Smooth muscle cell (in vitro differentiated cells): ENCODE results near the gene PHF21A. TPM values are rescaled to one million over a fixed set of nuclear protein-coding genes. Genes with fewer than 3 reads are reported as not detected.

Experiments used
- DNase-seq: peaks from one replicate; lab custom pipeline; 2025; ENCODE audit not compliant: unreplicated experiment; lab: John Stamatoyannopoulos, UW
- H2AFZ ChIP-seq: fragments of 200-600 bp; sonication (generic); 2 replicates; pipeline ENCODE4 v1.6.0; 2016; ENCODE audit warnings: antibody characterized with exemption, low read depth, mild to moderate bottlenecking
- H3F3A ChIP-seq: fragments of 200-600 bp; sonication (generic); 2 replicates; pipeline ENCODE4 v1.6.0; 2017; ENCODE audit warnings: antibody characterized with exemption, low read depth
- H3K27ac ChIP-seq: fragments of 200-600 bp; sonication (generic); 2 replicates; pipeline ENCODE4 v1.5.1; 2016; ENCODE audit warnings: low read depth, mild to moderate bottlenecking
- H3K27me3 ChIP-seq: fragments of 200-600 bp; sonication (generic); 2 replicates; pipeline ENCODE4 v1.6.1; 2016; ENCODE audit warnings: low read depth, mild to moderate bottlenecking
- H3K36me3 ChIP-seq: fragments of 200-600 bp; sonication (generic); 2 replicates; pipeline ENCODE4 v1.5.1; 2016; ENCODE audit warnings: low read depth
- H3K4me1 ChIP-seq: fragments of 200-600 bp; sonication (generic); 2 replicates; pipeline ENCODE4 v1.5.1; 2016; ENCODE audit warnings: low read depth
- H3K4me2 ChIP-seq: fragments of 200-600 bp; sonication (generic); 2 replicates; pipeline ENCODE4 v1.6.0; 2016; ENCODE audit warnings: mild to moderate bottlenecking
- H3K4me3 ChIP-seq: fragments of 200-600 bp; sonication (generic); 2 replicates; pipeline ENCODE4 v1.5.1; 2016; ENCODE audit warnings: mild to moderate bottlenecking
- H3K79me2 ChIP-seq: fragments of 200-600 bp; sonication (generic); 2 replicates; pipeline ENCODE4 v1.6.0; 2016; ENCODE audit warnings: low read depth, mild to moderate bottlenecking
- H3K9ac ChIP-seq: fragments of 200-600 bp; sonication (generic); 2 replicates; pipeline ENCODE4 v1.6.0; 2016; ENCODE audit warnings: low read depth
- H3K9me3 ChIP-seq: fragments of 200-600 bp; sonication (generic); replicated peaks from 2 replicates; pipeline ENCODE4 v1.5.1; 2016; ENCODE audit warnings: low read depth
- H4K20me1 ChIP-seq: fragments of 200-600 bp; sonication (generic); 2 replicates; pipeline ENCODE4 v1.6.0; 2016; ENCODE audit warnings: low read depth
- WGBS: methylation state at CpG from one replicate; pipeline ENCODE4 v1.1.7; 2016; ENCODE audit warnings: low lambda C conversion rate; 5-methylcytosine and 5-hydroxymethylcytosine counted together
- polyA plus RNA-seq: library from polyadenylated mRNA; unstranded; fragments of >200 nt; fragmentation: Nextera tagmentation; extraction: Ambion mirVana; gene quantifications from 2 replicates; pipeline ENCODE4 v1.2.1, GENCODE V29; 2016
- total RNA-seq: library from RNA; depleted of rRNA; stranded (reverse); fragments of >200 nt; gene quantifications from 2 replicates; pipeline ENCODE4 v1.2.3, GENCODE V29; 2014
- TF ChIP-seq, protein P1 (sequence below): fragments of 200-600 bp; sonication (generic); IDR thresholded peaks from 2 replicates; pipeline ENCODE4 v1.5.1; 2017; ENCODE audit warnings: borderline replicate concordance, mild to moderate bottlenecking, antibody characterized with exemption; ENCODE audit not compliant: insufficient read depth, poor library complexity, severe bottlenecking

The PHF21A gene
- total and polyA plus RNA-seq, 2 experiments from 2014 or later, result 26.1 to 28.7 TPM

DNA sequence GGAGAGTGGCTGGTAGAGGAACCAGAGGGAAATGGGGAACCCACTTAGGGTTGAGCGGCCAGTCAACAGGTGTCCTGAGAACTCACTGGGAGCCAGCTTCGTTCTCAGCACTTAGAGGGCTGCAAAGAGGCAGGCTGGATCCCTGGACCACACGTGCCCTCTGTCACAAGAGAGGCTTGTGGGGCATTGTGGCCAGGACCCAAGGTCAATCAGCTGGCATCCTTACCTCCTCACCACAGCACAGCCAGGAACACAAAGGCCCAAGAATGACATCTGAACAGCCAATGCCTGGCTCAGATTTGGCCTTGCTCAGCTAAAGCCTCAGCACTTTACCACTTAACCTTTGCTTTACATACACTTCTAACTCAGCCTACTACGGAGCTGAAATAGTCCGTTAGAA, 228.4 kb downstream of the PHF21A start:
- TF ChIP-seq, protein P1, sequence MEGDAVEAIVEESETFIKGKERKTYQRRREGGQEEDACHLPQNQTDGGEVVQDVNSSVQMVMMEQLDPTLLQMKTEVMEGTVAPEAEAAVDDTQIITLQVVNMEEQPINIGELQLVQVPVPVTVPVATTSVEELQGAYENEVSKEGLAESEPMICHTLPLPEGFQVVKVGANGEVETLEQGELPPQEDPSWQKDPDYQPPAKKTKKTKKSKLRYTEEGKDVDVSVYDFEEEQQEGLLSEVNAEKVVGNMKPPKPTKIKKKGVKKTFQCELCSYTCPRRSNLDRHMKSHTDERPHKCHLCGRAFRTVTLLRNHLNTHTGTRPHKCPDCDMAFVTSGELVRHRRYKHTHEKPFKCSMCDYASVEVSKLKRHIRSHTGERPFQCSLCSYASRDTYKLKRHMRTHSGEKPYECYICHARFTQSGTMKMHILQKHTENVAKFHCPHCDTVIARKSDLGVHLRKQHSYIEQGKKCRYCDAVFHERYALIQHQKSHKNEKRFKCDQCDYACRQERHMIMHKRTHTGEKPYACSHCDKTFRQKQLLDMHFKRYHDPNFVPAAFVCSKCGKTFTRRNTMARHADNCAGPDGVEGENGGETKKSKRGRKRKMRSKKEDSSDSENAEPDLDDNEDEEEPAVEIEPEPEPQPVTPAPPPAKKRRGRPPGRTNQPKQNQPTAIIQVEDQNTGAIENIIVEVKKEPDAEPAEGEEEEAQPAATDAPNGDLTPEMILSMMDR, result no peak
- no peaks in the 10 kb centered on the region for H3K36me3 ChIP-seq
- no peaks in the 10 kb centered on the region for H3K9me3 ChIP-seq
- no peak overlapping the region for H3K4me2 ChIP-seq
- no peak overlapping the region for H3K9ac ChIP-seq
- no peak overlapping the region for H3K27ac ChIP-seq
- no peaks in the 10 kb centered on the region for H3F3A ChIP-seq
- no peak for DNase-seq
- no peaks in the 10 kb centered on the region for H4K20me1 ChIP-seq
- H3K4me1 ChIP-seq, result peaks cover 10% of the 10 kb centered on the region
- no peaks in the 10 kb centered on the region for H3K79me2 ChIP-seq
- no peak overlapping the region for H3K4me3 ChIP-seq
- WGBS, result 88% methylated on average over 5 of the region's 5 CpGs
- H3K27me3 ChIP-seq, result no peaks in the 10 kb centered on the region
- no peak overlapping the region for H2AFZ ChIP-seq

DNA sequence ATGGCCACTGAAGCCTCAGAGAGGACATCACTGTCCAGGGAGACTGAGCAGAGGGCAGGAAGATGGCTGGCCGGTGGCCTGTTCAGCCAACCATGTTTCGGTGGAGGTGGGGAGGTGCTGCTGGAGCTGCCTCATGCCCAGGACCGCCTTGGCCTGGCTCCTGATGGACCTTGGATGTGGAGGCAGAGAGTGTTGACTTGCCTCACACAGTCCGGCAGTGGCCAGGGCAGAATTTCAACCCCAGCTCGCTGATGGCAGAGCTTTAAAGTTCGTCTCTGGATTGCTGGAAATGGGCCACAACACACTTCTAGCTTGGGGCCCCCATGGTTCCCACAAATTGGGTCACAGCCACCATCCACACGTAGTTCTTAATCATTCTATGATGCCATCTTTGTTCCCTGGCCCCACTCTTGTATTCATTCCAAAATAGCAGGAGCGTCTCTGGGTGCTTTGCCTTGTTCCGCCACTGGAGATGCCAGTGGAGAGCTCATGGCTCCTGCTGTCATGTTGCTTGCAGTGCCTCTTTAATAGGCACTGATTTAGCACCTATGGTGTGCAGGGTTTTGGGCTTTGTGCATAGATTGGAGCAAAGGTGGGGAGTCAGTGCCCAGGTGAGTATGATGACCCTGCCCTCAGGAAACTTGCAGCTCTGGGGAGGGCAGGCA, 230.2 kb downstream of the PHF21A start:
- H3K27ac ChIP-seq, result no peak overlapping the region
- no peak overlapping the region for H3K4me3 ChIP-seq
- no peak overlapping the region for H3K9ac ChIP-seq
- no peaks in the 10 kb centered on the region for H3K9me3 ChIP-seq
- peaks cover 2% of the 10 kb centered on the region for H3K4me1 ChIP-seq
- no peak overlapping the region for H2AFZ ChIP-seq
- TF ChIP-seq, protein P1, result no peak
- H3F3A ChIP-seq, result no peaks in the 10 kb centered on the region
- peaks cover 8% of the 10 kb centered on the region for H3K27me3 ChIP-seq
- H3K4me2 ChIP-seq, result no peak overlapping the region
- no peaks in the 10 kb centered on the region for H3K36me3 ChIP-seq
- WGBS, result 88% methylated on average over 9 of the region's 9 CpGs
- H3K79me2 ChIP-seq, result no peaks in the 10 kb centered on the region
- no peak for DNase-seq
- no peaks in the 10 kb centered on the region for H4K20me1 ChIP-seq

DNA sequence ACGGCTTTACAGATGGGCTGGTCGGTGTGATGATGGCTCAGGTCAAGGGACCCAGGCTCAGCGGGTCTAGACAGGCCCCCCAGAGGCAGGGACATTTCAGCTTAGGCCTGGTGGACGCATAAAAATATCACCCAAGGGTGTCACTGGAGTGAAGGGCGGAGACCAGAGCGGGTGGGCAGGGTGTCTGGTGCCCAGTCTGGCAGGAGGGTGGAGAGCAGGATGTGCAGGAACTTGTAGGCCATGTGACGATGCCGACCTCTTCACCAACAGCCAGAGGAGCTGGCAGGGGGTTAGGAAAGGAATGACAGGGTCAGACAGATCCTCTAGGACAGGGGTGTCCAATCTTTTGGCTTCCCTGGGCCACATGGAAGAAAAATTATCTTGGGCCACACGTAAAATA, 231.3 kb downstream of the PHF21A start:
- H3F3A ChIP-seq, result no peaks in the 10 kb centered on the region
- H3K9ac ChIP-seq, result no peak overlapping the region
- H3K27me3 ChIP-seq, result peaks cover 12% of the 10 kb centered on the region
- no peaks in the 10 kb centered on the region for H3K36me3 ChIP-seq
- no peaks in the 10 kb centered on the region for H3K79me2 ChIP-seq
- no peak overlapping the region for H3K27ac ChIP-seq
- no peak overlapping the region for H3K4me2 ChIP-seq
- 95% methylated on average over 9 of the region's 9 CpGs for WGBS
- H4K20me1 ChIP-seq, result peaks cover 3% of the 10 kb centered on the region
- H3K9me3 ChIP-seq, result no peaks in the 10 kb centered on the region
- H2AFZ ChIP-seq, result no peak overlapping the region
- DNase-seq, result no peak
- TF ChIP-seq, protein P1, result no peak
- no peaks in the 10 kb centered on the region for H3K4me1 ChIP-seq
- H3K4me3 ChIP-seq, result no peak overlapping the region

DNA sequence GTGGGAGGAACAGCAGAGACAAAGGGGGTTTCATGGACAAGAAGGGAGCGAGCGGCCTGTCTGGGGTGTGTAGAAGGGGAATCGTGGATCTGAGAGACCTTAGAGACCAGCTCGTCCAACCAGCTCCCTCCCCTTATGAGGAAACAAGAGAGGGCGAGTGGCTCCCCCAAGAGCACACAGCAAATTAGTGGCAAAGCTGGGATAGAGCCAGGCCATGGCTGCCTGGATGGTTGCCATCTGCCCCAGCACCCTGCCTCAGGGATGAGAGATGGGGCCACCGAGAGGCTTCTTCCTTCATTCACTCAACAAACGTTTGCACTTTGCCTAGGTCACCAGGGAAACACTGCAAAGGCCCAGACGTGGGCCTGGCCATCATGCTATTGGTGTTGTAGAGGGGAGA, 231.7 kb downstream of the PHF21A start:
- WGBS, result 88% methylated on average over 8 of the region's 8 CpGs
- H3K4me1 ChIP-seq, result no peaks in the 10 kb centered on the region
- H3K79me2 ChIP-seq, result no peaks in the 10 kb centered on the region
- H3K9me3 ChIP-seq, result no peaks in the 10 kb centered on the region
- no peak overlapping the region for H3K27ac ChIP-seq
- no peak overlapping the region for H3K9ac ChIP-seq
- H3K27me3 ChIP-seq, result peaks cover 12% of the 10 kb centered on the region
- DNase-seq, result no peak
- no peak overlapping the region for H3K4me2 ChIP-seq
- no peak overlapping the region for H3K4me3 ChIP-seq
- H3K36me3 ChIP-seq, result no peaks in the 10 kb centered on the region
- peaks cover 7% of the 10 kb centered on the region for H4K20me1 ChIP-seq
- TF ChIP-seq, protein P1, result no peak
- H2AFZ ChIP-seq, result no peak overlapping the region
- H3F3A ChIP-seq, result no peaks in the 10 kb centered on the region
